HG02885 (cell line): ENCODE results near the gene PRAMEF6.
"Not testable (repeated sequence)": the region's sequence is repeated elsewhere in the genome, so short reads cannot be mapped to it uniquely, and the experiment has no call there.

Experiments
- ATAC-seq: cut with Tn5 transposase; IDR thresholded peaks from one replicate; pipeline ENCODE4 v1.9.1; 2021; ENCODE audit warnings: mild to moderate bottlenecking; ENCODE audit not compliant: unreplicated experiment, poor library complexity

PRAMEF6 gene

DNA sequence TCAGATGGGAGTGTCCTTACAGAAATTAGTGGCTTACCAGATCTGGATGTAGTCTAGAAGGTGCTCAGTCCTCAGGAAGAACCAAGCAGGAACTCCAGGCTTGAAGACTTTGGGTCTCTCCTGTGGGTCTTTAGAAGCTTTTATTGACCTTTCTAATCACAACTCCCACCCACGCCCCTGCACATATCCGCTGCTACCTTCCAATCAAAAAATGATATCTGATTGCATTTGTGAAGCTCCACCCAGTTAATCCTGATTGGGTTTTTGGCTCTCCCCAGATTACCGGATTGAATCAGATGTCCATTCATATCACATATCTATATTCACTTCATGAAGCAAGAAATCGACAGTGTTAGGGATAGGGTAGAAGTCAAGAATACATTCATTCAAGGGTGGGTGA lies at the start of gene PRAMEF6:
Gene PRAMEF6 (minus strand): TSS at position 101 of the 400 bp plus-strand sequence. CDS start 5,062 bp downstream, outside the sequence.
- not testable (repeated sequence) for ATAC-seq

DNA sequence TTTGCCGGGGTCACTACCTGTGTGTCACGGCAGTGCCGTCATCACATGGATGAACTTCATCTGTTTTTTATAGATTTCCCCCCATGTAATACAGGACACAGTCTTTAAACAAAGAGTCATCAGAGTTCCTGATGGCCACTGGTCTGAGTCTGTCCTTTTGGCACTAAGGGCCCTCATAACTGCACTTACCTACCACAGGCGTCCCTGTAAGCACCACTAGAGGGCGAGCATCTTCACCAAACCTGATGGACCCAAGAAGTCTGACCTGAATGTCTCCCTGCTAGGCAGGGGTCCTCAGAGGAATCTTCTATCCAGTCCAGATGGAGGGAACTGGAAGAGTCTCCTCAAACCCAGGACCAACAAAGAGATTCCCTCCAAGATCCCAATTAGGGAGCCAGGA lies 23.0 kb downstream of the PRAMEF6 start:
- ATAC-seq: not testable (repeated sequence)

DNA sequence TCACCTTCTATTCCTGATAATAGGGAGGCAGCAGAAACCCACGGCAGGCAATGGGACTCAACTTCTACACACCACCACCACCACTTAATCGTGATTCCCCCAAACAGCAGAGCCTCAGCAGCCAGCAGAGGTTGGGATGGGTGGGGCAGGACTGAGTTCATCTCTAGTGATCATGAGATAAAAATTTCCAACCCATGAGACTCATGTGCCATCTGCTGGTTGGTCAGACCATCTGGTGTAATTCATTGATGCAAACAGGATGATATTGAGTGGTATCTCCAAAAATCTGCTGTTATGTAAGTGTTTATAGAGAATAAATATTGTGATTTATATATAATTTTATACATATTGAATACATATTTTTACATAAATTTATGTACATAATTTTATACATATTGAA lies 25.6 kb downstream of the PRAMEF6 start:
- ATAC-seq: not testable (repeated sequence)

DNA sequence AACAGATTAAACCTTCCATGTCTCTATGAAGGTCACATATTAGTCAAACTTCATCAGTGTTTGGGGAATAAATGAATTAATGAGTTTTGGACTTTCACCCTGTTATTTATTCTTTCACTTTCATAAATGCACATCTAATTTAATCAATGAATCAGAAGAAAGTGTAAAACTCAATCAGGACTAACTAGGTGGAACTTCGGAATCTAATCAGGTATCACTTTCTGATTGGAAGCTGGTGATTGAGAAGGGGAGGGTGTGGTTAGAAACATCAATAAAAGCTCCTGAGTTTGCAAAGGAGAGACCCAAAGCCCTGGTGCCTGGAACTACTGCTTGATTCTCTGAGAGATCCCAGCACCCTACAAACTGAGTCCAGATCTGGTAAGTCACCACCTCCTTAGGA lies 31.1 kb downstream of the PRAMEF6 start, which contains the start of gene PRAMEF7:
Gene PRAMEF7 (plus strand): TSS at position 301 of the 400 bp plus-strand sequence. CDS start 1,083 bp downstream, outside the sequence.
- ATAC-seq: not testable (repeated sequence)

DNA sequence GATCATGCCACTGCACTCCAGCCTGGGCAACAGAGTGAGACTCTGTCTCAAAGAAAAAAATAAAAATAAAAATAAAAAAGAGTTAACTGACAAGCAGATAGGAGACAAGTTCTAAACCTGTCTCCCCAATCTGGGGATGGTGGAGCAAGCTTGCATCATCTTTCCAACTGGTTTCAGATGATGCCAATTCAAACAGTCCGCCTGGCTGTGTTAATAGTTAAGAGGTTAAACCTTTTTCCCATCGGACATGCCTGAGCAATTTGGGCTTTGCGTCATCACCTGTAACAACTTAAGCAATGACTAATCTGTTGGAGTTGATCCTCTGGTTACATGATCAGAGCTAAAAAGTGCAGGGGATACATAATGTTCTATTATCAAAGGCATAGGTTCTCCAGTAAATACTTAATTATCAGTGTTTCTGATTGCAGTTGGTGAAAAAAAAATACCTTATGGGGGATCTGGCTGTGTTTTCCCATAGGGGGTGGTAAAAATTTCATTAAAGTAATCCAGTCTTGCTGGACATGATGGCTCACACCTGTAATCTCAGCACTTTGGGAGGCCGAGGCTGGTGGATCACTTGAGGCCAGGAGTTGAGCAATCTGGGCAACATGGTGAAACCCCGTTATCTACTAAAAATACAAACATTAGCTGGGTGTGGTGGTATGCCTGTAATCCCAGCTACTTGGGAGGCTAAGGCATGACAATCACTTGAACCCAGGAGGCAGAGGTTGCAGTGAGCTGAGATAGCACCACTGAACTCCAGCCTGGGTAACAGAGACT lies 43.4 kb downstream of the PRAMEF6 start:
- not testable (repeated sequence) for ATAC-seq

DNA sequence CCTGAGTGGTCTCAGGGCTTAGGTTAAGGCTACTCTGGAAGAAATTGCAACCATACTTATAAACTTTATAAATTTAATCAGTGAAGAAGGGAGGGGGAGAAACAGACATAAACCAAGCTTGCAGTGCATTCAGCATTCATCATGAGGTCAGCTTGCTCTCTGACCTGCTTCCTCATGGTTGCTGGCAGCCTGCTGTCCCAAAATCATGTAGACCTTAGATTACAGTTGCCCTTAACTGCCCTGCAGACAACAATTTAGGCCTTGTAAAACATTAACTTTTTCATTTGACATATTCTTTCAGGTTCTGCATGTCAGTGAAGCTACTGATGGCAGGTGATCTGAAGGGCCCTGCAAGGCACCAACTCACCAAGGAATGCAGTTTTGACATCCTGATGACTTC lies 48.2 kb downstream of the PRAMEF6 start:
- not testable (repeated sequence) for ATAC-seq

DNA sequence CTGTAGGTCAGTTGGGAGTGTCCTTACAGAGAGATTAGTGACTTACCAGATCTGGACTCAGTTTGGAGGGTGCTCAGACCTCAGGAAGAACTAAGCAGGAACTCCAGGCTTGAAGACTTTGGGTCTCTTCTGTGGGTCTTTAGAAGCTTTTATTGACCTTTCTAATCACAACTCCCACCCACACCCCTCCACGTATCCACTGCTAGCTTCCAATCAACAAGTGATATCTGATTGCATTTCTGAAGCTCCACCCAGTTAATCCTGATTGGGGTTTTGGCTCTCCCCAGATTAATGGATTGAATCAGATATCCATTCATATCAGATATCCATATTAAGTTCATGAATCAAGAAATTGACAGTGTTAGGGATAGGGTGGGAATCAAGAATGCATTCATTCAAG lies 49.2 kb downstream of the PRAMEF6 start, which contains the start of gene PRAMEF10:
Gene PRAMEF10 (minus strand): TSS at position 101 of the 400 bp plus-strand sequence. CDS start 2,423 bp downstream, outside the sequence.
- ATAC-seq: not testable (repeated sequence)
